ENCODE measurements around the gene CMSS1.

The CMSS1 gene

DNA sequence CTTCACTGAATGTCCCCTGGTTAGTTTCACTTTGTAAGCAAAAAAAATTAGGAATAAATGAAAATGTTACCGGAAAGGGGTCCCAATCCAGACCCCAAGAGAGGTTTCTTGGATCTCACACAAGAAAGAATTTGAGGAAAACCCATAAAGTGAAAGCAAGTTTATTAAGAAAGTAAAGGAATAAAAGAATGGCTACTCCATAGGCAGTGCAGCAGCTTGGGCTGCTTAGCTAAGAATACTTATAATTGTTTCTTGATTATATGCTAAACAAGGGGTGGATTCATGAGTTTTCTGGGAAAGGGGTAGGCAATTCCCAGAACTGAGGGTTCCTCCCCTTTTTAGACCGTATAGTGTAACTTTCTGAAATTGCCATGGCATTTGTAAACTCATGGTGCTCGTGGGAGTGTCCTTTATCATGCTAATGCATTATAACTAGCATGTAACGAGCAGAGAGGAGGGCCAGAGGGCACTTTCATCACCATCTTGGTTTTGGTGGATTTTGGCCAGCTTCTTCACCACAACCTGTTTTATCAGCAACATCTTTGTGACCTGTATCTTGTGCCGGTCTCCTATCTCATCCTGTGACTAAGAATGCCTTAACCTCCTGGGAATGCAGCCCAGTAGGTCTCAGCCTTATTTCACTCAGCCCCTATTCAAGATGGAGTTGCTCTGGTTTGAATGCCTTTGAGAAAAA, 41.0 kb upstream of the CMSS1 start:
- CTCF ChIA-PET, result no interaction called here

DNA sequence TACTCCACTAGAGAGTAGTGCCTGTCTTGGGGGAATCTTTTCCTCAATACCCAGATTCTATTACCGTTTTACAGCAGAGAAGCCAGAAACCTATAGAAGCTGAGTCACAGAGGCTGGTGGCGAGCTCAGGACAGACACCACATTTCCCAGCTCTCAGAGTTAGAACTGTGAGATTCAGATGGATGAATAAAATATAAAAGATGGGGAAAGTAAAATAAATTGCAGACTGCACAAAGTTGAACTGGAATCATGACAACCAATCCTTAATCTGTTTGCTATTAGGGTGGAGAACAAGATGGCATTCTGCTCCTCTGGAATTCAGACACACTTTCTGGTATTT, 40.5 kb upstream of the CMSS1 start:
- DNase-seq (ENCODE audit: extremely low spot score), result no peak
- ChIA-PET CTCF (no interaction called here), POLR2A (interaction anchor here (1.3 kb wide), 1 partner anchor 16 kb away, joined by 3 read pairs; no protein-coding TSS in a partner anchor)
- TF ChIP-seq LEF1 (IDR thresholded peaks at IDR 0.05; ENCODE audit: borderline replicate concordance) (no peak), PKNOX1 (IDR thresholded peaks at IDR 0.05) (no peak), CTBP1 (IDR thresholded peaks at IDR 0.05; ENCODE audit: borderline replicate concordance) (no peak), SP1 (IDR thresholded peaks at IDR 0.05) (no peak), FOXK2 (IDR thresholded peaks at IDR 0.05) (no peak), BHLHE40 (IDR thresholded peaks at IDR 0.05; ENCODE audit: borderline replicate concordance) (no peak), ARNT (IDR thresholded peaks at IDR 0.05) (no peak), L3MBTL2 (conservative IDR thresholded peaks at IDR 0.05) (no peak), ZNF384 (IDR thresholded peaks at IDR 0.05) (no peak), HDGF (IDR thresholded peaks at IDR 0.05; ENCODE audit: borderline replicate concordance) (no peak), FOXA1 (IDR thresholded peaks at IDR 0.05) (no peak), FOXM1 (IDR thresholded peaks at IDR 0.05; ENCODE audit: borderline replicate concordance) (no peak)

More for the DNA sequence above, 41.0 kb upstream of the CMSS1 start:
- DNase-seq (ENCODE audit: extremely low spot score), result no peak
- TF ChIP-seq FOXA1 (IDR thresholded peaks at IDR 0.05), result no peak
- POLR2A ChIA-PET, result no interaction called here

DNA sequence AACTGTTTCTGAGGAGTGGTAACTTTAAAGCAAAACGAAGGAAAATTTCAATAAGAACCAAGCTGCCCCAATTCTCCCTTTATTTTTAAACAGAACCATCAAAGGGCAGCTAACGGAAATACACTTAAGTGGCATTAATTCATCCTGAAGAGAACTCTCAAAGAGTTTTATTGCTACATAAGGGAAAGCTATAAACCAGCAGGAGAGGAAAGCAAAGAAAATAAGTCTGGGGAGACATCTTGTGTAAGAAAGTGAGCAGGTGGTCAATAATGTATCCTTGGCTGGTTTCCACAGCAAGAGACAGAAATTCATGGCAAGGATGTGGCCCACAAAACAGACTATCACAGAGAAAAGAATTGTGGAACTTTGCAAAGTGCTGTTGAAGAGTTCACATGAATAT, 40.0 kb upstream of the CMSS1 start:
- ChIA-PET POLR2A (interaction anchor here (1.3 kb wide), 1 partner anchor 16 kb away, joined by 3 read pairs; no protein-coding TSS in a partner anchor), CTCF (no interaction called here)
- peak; percentile 75 for TF ChIP-seq PKNOX1 (IDR thresholded peaks at IDR 0.05)
- peak; percentile 82; the same call in 1 of the 2 replicates for TF ChIP-seq CTBP1 (IDR thresholded peaks at IDR 0.05; ENCODE audit: borderline replicate concordance)
- no peak for TF ChIP-seq BHLHE40 (IDR thresholded peaks at IDR 0.05; ENCODE audit: borderline replicate concordance)
- peak; percentile 25 for DNase-seq (ENCODE audit: extremely low spot score)

DNA sequence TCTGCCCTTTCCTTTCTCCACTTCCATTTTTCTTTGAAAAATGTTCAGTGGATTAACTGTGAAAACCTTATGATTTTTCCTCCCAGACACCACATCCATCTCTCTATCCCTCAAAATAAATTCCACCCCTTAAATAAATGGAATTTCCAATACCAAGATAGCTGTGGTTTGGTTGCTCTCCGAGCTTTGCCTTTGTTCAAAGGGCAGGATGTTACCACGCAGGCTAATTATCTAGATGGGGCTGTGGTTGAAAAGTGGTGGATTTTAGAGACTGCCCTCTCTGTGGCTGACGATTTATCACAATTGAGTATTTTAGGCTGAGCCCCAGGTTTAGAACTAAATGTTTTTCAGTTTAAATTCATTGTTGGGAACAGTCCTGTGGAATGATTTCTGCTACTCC, 36.9 kb upstream of the CMSS1 start:
- DNase-seq (ENCODE audit: extremely low spot score), result no peak
- ChIA-PET CTCF (no interaction called here), POLR2A (no interaction called here)
- TF ChIP-seq ELF4 (IDR thresholded peaks at IDR 0.05) (no peak), SUZ12 (IDR thresholded peaks at IDR 0.05) (no peak), LEF1 (IDR thresholded peaks at IDR 0.05; ENCODE audit: borderline replicate concordance) (no peak), FOXK2 (IDR thresholded peaks at IDR 0.05) (no peak), HDGF (IDR thresholded peaks at IDR 0.05; ENCODE audit: borderline replicate concordance) (no peak), PKNOX1 (IDR thresholded peaks at IDR 0.05) (no peak), FOXA1 (IDR thresholded peaks at IDR 0.05) (no peak), ARNT (IDR thresholded peaks at IDR 0.05) (no peak), SP1 (IDR thresholded peaks at IDR 0.05) (no peak)

DNA sequence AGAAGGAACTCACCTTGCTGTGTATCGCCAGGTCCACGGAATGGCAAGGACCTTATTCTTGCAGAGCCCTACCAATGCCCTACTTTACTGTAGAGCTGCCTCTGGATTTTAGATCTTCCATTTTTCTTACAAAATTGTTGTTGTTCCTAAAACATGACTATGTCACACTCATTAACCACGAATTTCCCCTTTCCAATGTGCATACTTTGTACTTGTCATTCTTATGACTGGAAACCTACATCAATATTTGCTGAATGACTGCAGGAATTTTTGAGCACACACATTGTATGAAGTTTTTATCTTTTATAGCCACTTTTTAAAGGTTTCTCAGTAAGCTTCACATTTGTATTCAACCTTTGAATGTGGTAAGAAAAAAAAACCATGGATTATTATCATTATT, 35.9 kb upstream of the CMSS1 start:
- ChIA-PET POLR2A (no interaction called here), CTCF (interaction anchor here (0.5 kb wide), 1 partner anchor 134 kb away, joined by 3 read pairs; no protein-coding TSS in a partner anchor)
- DNase-seq (ENCODE audit: extremely low spot score), result no peak
- TF ChIP-seq SUZ12 (IDR thresholded peaks at IDR 0.05), result no peak
- TF ChIP-seq FOXA1 (IDR thresholded peaks at IDR 0.05), result no peak
- TF ChIP-seq HDGF (IDR thresholded peaks at IDR 0.05; ENCODE audit: borderline replicate concordance), result no peak
- no peak for TF ChIP-seq LEF1 (IDR thresholded peaks at IDR 0.05; ENCODE audit: borderline replicate concordance)
- no peak for TF ChIP-seq ELF4 (IDR thresholded peaks at IDR 0.05)
- TF ChIP-seq NFRKB (IDR thresholded peaks at IDR 0.05), result no peak
- TF ChIP-seq ZNF384 (IDR thresholded peaks at IDR 0.05), result no peak
- TF ChIP-seq ARNT (IDR thresholded peaks at IDR 0.05), result no peak
- TF ChIP-seq BHLHE40 (IDR thresholded peaks at IDR 0.05; ENCODE audit: borderline replicate concordance), result no peak
- no peak for TF ChIP-seq FOXM1 (IDR thresholded peaks at IDR 0.05; ENCODE audit: borderline replicate concordance)
- TF ChIP-seq L3MBTL2 (conservative IDR thresholded peaks at IDR 0.05), result no peak
- no peak for TF ChIP-seq PKNOX1 (IDR thresholded peaks at IDR 0.05)
- no peak for TF ChIP-seq CTBP1 (IDR thresholded peaks at IDR 0.05; ENCODE audit: borderline replicate concordance)
- TF ChIP-seq TARDBP (IDR thresholded peaks at IDR 0.05), result no peak
- TF ChIP-seq FOXK2 (IDR thresholded peaks at IDR 0.05), result no peak
- TF ChIP-seq SP1 (IDR thresholded peaks at IDR 0.05), result no peak

GRCh38 chr3:99783011-99783573, 34.6 kb upstream of the CMSS1 start:
- ChIA-PET CTCF (no interaction called here), POLR2A (no interaction called here)
- DNase-seq (ENCODE audit: extremely low spot score), result peak; percentile 49
- TF ChIP-seq FOXM1 (IDR thresholded peaks at IDR 0.05; ENCODE audit: borderline replicate concordance) (0 out of 2 replicates have a peak, but pooled peaks have one; percentile 22), CTBP1 (IDR thresholded peaks at IDR 0.05; ENCODE audit: borderline replicate concordance) (no peak), PKNOX1 (IDR thresholded peaks at IDR 0.05) (peak; percentile 80)
